GM19455 (cell line): ENCODE results near the gene ACADS.

Source experiments
- ATAC-seq: cut with Tn5 transposase; IDR thresholded peaks from one replicate; pipeline ENCODE4 v1.9.1; 2021; ENCODE audit not compliant: unreplicated experiment

Gene ACADS

DNA sequence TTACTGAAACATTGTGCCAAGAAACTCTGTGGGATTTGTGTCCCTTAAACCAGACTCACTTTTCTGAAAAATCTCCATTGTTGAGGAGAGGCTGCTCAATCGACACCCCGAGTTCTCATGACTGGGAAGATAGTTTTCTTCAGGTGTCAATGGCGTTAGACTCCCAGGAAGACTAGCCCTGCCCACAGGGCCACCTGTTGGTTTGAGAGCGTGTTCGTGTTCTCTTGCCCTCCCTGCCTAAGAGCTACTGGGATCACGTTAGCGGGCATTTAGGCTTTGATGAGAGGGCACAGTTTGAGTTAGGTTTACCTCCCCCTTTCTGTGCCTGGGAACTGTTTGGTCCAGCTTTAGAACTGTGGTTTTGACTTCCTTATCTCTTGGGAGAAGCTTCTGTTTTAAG lies 26.1 kb upstream of the ACADS start:
- no peak for ATAC-seq

DNA sequence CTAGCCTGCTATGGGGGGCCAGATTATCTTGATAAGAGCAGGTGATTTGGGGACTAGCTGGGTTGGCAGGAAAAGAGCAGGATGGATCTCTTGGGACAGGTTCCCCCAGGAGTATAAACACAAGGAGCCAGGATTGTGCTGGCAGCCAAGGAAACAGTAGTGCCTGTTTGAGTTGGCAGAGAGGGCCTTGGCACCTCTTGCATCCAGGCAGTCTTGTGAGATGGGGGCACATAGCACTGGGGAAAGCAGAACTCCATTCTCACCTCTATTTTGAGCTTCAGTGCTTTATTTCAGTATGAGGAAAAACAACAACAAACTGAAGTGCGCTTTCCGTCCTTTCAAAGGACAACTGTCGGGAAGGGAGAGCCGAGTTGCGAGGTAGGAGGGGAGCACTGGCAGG lies 24.7 kb upstream of the ACADS start:
- no peak for ATAC-seq

DNA sequence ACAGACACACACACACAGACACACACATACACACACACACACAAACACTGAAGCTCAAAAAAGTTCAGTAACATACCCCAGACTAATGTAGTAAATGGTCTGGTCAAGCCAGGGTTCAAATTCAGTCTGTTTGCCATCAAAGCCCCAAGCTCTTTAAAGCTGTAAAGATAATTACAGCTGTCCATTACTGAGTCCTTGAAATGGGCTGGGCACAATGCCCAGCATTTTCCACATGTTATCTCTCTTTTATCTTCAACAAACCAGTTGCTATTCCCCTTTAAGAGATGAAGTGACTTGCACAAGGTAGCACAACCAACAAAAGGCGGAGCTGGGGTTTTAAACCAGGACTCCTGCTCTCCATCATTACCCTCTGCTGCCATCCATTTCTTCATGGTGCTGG lies 23.0 kb upstream of the ACADS start:
- ATAC-seq, result no peak

DNA sequence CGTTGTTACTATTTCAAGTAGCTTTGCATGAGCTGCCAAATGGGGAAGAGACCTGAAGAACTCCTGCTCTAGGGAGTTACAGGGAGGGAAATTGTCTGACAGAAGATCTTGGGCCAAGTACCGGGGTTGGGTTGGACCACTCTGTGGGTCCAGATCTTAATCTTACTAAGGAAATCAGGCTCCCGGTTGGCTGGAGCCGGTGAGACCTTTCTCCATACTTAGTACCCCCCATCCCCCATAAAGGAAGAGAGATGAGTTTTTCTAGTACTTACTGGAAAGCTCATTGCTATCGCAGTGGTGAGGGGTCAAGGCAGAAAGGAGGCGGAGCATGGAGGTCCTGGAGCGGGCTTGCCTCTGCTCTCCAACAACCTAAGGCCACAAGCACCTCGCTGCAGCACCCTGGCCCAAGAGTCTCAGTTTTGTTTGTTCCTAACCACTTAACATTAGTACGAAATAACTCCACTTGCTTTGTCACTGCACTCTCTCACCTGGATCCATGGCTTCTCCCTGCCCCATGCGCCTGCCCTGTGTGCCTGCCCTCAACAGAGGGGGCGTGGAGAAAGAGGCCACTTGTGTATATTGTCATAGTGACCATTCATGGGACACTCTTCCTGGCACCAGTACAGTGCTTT lies 22.2 kb upstream of the ACADS start:
- ATAC-seq, result no peak

DNA sequence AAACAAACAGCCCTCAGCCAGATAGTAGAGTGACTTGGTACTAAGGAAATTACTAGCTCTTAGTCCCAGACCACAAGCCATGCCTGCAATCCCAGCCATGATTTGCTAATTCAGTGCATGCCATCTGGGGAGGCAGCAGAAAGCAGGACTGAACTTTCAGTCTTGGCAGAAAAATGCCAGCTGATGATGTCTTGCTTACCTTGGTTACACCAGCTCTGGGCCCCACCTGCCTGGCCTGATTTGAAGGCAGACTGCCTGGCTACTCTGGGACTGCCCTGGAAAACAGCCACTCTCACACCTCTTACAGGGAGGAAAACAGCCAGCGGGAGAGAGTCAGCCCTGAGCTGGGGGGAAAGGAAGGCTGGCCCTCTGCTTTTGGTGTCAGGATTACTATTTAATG lies 20.0 kb upstream of the ACADS start:
- ATAC-seq, result no peak

DNA sequence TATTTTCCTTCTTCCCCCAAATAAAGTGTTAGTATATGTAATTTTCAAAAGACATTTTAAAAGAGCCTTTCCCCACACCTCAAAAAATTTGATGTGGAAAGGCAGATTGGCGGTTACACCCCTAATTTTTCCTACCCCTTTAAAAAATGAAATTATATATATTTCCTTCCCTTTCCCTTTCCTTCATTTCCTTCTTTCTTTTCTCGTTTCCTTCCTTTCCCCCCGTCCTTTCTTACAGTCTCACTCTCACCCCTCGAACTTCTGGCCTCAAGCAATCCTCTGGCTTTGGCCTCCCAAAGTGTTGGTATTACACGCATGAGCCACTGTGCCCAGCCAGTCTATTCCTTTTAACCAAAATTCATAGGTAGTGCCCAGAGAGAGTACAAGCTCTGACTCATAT lies 19.6 kb upstream of the ACADS start:
- ATAC-seq, result no peak

DNA sequence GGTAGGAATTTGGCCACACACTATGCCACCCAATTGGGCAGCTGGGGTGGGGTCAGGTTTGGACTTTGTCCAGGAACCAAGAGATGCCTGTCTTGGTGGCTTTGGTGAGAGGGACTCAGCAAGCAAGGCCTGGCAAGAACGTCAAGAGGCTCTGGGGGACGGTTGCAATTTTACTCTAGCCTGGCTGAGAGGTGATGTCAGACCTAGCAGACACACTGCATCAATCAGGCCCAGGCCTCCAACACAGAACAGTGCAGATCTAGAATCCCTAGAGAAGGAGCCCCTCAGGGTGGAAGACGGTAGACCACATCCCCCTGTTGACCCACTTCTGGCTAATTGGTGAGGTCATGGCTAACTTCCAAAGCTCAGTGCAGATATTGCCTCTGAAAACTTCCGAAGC lies 17.0 kb upstream of the ACADS start:
- ATAC-seq, result no peak

DNA sequence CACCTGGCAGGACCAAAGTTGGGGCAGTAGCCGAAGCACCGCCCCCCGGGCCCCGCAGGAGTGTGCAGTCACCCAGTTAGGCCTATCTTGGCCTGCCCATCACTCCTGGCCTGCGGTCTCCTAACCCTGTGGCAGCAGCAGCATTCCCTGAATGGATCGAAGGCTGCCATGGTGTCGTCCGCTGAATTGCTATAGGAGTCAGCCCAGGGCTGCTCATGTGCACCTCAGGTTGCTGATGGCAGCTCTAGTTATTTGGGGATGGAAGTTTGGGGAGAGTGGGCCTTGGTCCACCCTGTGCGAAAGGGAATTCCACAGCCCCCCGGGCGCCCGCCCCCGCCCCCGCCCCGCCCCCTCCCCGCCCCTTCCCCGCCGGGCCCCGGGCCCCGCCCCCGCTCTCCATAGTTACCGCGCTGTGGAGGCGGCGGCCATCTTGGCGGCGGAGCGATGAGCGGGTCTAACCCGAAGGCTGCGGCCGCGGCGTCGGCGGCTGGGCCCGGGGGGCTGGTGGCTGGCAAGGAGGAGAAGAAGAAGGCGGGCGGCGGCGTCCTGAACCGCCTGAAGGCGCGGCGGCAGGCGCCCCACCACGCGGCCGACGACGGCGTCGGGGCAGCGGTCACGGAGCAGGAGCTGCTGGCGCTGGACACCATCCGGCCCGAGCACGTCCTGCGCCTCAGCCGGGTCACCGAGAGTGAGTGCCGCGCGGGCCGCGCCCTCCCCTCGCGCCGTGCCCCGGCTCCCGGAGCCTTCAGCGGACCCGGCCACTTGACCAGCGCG lies 15.4 kb upstream of the ACADS start, which contains the start of gene UNC119B:
UNC119B (plus strand) TSS at position 428 of the 774 bp plus-strand sequence; CDS start at position 445, 17 bp downstream.
- ATAC-seq, result peak; percentile 73

DNA sequence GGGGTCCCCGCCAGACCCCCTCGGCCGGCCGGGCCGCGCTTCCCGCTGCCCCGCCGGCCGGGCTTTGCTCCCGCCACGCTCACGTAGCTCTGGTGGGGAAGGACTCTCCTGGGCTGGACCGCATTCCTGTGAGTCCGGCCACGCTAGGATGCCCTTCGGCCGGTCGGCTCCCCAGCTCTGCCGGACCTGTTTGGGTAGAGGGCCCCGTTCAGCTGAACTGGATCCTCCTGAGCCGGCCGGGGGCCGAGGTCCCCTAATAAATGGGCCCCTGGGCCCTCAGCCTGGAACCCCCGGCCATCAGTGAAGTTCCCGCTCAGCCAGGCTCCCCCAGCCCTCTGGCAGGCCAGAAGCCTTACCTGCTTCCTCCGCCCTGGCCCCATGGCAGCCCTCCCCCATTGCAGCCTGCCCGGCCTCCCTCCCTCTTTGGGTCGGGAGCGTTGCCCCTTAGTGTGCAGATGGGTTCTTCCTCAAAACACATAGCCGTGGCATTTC lies 14.8 kb upstream of the ACADS start:
- peak; percentile 45 for ATAC-seq

DNA sequence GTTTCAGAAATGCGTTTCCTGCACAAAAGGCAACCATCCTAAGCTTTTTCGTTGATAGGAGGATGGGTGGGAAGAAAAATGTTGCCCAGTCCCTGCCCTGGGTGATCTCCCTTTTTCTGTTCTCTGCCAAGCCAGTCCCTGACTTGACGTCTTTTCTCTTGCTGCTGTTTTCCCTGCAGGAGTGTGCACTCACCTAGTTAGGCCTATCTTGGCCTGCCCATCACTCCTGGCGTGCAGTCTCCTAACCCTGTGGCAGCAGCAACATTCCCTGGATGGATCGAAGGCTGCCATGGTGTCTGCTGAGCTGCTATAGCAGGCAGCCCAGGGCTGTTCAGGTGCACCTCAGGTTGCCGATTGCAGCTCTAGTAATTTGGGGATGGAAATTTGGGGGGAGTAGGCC lies 14.2 kb upstream of the ACADS start:
- ATAC-seq, result no peak

DNA sequence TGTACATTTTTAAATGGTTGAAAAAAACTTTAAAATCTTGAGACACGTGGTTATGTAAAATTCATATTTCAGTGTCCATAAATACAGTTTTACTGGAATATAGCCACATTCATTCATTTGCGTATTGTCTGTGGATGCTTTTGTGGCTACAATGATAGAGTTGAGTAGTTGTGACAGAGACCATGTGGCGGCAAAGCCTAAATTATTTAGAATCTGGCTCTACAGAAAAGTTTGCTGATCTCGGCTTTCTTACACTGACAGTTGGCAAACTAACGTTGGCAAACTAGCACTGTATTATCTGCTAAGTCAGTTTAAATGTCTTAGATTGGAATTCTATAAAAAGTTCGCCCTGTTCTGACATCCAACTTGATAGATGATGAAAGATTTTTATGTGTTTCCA lies 13.0 kb upstream of the ACADS start:
- ATAC-seq, result no peak

DNA sequence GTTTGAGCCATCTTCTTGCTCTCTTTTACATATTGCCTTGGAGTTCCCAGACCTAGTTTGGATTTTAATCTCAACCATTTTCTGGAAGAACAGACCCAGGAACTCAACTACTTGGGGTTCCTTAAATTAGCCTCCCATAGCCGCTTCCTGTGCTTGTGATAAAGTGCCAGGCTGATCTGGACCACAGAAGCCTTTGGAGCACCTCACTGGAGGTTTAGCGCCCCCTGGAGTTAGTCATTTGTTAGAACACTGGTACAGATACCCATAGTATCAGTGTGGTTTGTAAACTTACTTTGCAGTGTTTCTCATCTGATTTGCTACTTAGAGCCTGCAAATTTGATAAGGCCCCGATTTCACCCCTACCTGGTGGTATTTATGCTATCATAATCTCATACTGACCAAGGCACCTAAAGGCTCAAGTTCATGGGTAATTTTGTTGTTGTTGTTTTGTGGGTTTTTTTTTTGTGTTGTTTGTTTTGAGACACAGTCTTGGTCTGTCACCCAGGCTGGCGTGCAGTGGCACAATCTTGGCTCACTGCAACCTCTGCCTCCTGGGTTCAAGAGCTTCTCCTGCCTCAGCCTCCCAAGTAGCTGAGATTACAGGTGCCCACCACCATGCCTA lies 11.7 kb upstream of the ACADS start:
- no peak for ATAC-seq

DNA sequence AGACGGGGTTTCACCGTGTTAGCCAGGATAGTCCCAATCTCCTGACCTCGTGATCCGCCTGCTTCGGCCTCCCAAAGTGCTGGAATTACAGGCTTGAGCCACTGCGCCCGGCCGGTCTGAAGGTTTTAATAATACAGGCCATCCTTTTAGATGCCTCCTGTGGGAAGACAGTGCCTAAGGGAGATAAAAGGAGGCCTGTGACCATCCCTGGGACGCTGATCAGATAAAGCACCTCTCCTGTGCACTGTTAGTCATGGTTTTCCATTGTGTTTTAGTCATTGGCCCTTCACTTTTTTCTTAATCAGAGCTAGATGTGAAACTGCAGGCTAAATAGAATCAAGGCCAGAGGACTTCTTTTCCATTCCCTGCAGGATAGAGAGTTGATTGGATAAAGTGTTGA lies 7.6 kb upstream of the ACADS start:
- no peak for ATAC-seq

DNA sequence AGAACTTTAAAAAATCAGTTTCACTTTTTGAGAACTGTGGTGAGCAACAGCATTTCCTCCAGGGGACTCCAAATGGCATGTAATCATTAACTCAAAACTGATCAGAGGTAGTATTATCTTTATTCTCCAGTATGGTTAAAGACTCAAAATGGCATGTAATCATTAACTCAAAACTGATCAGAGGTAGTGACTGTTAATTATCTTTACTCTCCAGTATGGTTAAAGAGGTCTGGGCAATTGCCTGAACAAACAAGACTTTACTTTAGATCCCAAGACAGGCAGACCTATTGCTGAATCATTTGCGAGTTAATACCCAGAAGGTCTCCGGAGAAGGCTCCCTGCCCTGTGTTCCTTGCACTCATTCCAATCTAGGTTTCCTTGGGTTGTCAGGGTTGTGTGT lies 6.6 kb upstream of the ACADS start:
- no peak for ATAC-seq

DNA sequence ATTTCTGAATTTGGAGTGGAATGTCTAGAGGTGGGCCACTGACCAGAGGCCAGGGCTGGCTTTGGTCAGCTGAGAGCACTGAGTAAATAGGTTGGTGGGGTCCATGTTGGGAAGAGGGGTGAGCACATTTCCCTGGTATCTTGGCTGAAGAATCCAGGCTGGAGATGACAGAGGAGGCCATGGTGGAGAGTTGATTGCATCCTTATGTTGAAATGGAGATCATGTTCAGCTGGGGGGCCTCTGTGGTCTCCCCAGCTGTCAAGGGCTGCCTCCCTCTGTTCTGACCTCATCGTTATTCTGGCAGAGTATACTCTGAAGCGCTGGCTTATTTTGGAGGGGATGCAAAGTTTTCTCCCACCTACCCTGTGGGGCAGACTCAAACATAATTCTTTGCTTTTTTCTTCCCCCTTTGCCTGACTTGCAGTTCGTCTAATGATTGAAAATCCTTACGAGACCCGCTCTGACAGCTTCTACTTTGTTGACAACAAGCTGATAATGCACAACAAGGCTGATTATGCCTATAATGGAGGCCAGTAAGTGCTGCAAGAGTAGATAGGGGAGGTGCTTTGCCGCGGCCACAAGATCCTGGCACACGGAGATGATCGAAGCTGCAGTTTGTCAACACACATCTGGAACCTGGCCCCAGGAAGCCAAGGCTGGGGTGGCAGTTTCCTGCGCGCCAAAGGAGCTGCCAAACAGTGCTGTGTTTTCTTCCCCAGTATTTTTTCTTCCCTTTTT lies 6.0 kb upstream of the ACADS start:
- no peak for ATAC-seq

DNA sequence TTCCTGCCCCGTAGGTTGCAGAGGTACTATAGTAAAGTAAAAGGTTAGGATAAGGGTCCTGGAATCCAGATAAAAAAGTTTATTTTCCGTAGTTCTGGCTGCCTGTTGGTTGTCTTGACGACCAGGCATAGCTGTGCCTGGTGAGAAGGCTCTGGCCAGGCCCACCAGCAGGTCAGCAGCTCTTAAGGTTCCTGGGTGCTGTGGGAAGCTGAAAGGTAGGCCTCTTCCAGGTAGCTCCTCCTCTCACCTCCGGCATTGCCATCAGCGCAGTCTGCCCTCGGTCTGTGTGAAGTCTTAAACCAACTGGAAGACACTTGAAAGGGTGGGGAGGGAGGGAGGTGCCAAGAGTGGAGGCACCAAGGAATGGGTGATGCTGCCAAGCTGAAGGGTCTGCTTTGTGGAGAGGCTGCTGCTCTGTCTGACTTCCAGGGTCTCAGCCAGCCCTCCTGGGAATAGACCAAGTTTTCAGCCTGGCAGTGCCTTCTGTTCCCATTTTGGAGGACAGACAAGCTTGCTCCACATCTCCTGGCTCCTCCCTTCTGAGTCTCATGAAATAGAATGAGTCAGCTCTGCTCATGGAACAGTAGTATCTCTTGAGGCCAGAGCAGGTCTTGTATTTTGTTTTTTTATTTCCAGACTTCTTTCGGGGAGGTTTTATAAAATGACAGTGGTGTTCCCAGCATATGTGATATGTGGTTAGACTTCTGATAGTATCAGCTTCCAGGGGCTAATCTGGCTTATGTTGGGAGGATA lies 5.2 kb upstream of the ACADS start:
- no peak for ATAC-seq

DNA sequence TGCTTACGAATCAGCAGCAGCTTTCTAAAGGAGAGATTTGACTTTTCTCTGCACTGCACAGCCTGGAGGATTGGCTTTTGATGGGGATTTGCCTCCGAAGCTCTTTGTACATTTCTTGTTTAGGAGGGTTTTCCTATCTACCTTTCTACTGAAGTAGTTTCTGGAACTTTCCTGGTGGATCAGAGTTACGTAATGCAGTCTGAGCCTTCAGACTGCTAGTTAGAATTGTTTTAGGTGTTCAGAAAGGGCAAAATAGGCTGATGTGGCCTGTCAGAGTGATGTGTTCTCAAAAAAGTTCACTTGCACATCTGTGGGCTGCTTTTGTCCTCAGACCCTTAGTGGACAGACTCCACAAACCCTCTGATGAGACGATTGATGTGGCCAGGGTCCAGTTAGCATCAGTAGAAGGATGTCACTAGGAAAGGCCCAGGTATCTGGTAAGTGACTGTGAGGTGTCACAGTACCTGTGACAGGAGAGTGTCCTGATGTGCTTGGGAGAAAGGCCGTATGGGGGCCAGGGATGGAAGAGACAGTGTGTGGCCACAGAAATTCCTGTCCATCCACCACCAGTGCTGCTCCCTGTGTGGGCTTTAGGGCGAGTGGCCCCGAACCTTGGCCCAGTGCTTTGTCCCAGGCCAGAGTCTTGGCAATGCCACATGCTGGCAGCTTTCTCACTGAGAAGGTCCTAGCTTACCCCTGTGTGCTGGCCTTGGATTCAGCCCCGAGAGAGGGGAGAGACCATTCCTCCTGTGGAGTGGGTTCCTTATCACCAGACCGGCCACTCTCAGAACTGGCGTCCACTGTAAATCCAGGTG lies 4.4 kb upstream of the ACADS start:
- no peak for ATAC-seq

DNA sequence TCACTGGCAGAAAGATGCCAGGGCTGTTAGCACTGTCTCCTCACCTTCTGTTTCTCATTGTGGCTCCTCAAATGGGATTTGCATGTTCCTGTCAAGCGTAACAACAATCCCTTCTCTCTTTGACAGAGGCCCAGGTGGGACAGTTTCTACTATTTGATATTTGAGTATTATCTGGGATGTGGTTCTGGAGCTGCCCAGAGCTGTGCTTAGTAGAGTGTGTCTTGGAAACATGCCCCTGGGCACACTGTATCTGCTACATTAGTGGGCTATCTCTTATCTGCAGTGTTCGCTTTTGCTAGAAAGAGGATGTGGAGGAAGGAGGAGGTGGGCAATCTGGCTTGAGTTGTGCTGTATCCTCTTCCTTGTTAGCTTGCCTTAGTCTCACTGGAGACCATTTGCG lies 3.8 kb upstream of the ACADS start:
- no peak for ATAC-seq

DNA sequence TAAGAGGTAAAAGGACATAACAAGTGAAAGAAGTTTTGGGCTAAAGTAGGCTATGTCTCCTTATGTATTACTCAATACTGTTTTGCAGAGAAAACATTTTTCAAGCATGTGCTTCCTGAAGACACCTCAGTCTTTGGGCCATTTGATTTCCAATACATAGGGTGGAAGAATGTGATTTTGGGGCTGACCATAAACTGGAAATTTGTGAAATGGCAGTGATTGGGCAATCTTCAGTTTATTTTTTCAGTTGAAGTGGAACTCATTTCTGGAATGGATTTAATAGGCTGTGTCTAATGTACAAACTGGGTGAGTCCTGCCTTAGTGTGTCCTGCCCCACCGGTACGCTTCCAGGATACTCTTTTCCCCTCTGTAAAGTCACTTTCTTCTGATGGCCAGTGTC lies 2.8 kb upstream of the ACADS start:
- no peak for ATAC-seq

DNA sequence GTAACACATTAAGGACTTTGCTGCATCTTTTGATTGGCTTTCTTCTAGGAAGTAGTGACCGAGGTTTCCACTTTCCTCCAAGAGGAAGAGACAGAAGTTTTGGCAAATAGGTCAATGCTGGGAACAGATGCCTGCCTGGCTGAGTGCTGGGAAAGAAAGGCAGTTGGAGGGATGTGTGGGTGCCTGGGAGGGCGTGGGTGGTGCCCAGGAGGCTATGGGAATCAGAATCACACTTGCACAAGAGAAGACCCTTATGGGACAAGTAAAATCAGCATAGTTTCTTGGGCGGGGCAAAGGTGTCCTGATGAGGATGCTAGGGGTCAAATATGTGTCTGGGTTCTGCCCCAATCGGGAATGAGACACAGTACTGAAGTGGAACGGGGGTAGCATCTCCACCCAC lies 906 bp upstream of the ACADS start:
- no peak for ATAC-seq
